ENCODE results near the gene TBC1D1.

The TBC1D1 gene

GRCh38 chr4:38132843-38133662 is 242.2 kb downstream of the TBC1D1 start:
- no peak for DNase-seq

GRCh38 chr4:38133711-38134480 is 243.0 kb downstream of the TBC1D1 start:
- no peak for DNase-seq

GRCh38 chr4:38135201-38135600 is 244.3 kb downstream of the TBC1D1 start:
- DNase-seq = no peak

- DNase-seq = no peak
Observed at GRCh38 chr4:38136604-38137003, 245.7 kb downstream of the TBC1D1 start.

- no peak for DNase-seq
Observed at GRCh38 chr4:38137080-38137479, 246.2 kb downstream of the TBC1D1 start.

- no peak for DNase-seq
Observed at GRCh38 chr4:38138363-38138762, 247.5 kb downstream of the TBC1D1 start.

GRCh38 chr4:38139187-38139586 is 248.3 kb downstream of the TBC1D1 start:
- no peak for DNase-seq

- DNase-seq = no peak
Observed at GRCh38 chr4:38140643-38141203, 249.8 kb downstream of the TBC1D1 start.

- DNase-seq = no peak
Observed at GRCh38 chr4:38141808-38142500, 251.1 kb downstream of the TBC1D1 start.

- no peak for DNase-seq
Observed at GRCh38 chr4:38144031-38144430, 253.1 kb downstream of the TBC1D1 start.

GRCh38 chr4:38145033-38145678 is 254.3 kb downstream of the TBC1D1 start:
- no peak for DNase-seq

- no peak for DNase-seq
Observed at GRCh38 chr4:38145741-38146140, 254.9 kb downstream of the TBC1D1 start.

- no peak for DNase-seq
Observed at GRCh38 chr4:38146383-38146782, 255.5 kb downstream of the TBC1D1 start.

- DNase-seq = no peak
Observed at GRCh38 chr4:38149472-38149996, 258.6 kb downstream of the TBC1D1 start.

- no peak for DNase-seq
Observed at GRCh38 chr4:38149997-38150671, 259.2 kb downstream of the TBC1D1 start.

GRCh38 chr4:38150766-38151165 is 259.9 kb downstream of the TBC1D1 start:
- no peak for DNase-seq

- DNase-seq = no peak
Observed at GRCh38 chr4:38151873-38152272, 261.0 kb downstream of the TBC1D1 start.

GRCh38 chr4:38152305-38152704 is 261.4 kb downstream of the TBC1D1 start:
- no peak for DNase-seq

GRCh38 chr4:38152721-38153386 is 262.0 kb downstream of the TBC1D1 start:
- no peak for DNase-seq

GRCh38 chr4:38153387-38153760 is 262.5 kb downstream of the TBC1D1 start:
- no peak for DNase-seq

- no peak for DNase-seq
Observed at GRCh38 chr4:38154252-38154651, 263.4 kb downstream of the TBC1D1 start.
